HPDE6-E6E7 (cell line): ENCODE results near the gene QSOX2.

Source experiments
- DNase-seq: peaks from one replicate; pipeline ENCODE4 v3.0.0; 2011; ENCODE audit warnings: missing footprints; ENCODE audit errors: extremely low spot score

The QSOX2 gene

DNA sequence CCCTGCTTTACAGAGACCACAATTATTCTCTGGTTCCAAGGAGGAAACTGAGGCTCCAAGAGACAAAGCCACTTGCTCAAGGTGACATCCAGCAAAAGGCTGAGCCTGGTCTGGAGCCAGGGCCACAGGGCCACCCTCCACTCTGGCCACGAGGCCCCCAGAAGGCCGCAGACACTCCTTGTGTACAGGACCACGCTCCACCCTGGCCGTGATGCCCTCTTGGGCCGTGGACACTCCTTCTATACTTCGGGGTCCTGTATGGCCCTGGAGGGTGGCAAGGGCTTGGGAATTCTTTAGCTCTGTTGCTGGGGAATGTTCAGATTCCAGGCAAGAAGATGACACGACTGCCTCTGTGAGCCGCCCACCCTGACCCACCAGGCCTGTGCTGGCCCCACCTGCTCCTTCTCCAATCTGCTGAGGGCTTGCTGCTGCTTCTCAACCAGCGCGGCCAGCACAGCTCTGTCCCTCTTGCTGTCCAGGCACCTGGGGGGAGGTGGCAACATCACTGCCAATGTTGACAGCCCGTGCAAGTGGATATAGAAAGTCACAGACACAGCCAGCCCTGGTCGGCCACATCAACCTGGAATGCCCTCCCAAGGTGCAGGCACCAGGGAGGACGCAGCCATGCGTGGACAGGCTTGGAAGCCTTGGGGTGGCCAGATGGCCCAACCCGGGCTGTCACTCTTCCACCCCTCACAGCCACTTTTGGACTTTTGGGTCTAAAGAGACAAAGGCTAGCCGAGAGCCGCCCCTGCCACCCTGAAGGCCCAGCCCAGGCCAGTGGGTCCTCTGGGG is 20.1 kb upstream of the QSOX2 start:
- no peak for DNase-seq

DNA sequence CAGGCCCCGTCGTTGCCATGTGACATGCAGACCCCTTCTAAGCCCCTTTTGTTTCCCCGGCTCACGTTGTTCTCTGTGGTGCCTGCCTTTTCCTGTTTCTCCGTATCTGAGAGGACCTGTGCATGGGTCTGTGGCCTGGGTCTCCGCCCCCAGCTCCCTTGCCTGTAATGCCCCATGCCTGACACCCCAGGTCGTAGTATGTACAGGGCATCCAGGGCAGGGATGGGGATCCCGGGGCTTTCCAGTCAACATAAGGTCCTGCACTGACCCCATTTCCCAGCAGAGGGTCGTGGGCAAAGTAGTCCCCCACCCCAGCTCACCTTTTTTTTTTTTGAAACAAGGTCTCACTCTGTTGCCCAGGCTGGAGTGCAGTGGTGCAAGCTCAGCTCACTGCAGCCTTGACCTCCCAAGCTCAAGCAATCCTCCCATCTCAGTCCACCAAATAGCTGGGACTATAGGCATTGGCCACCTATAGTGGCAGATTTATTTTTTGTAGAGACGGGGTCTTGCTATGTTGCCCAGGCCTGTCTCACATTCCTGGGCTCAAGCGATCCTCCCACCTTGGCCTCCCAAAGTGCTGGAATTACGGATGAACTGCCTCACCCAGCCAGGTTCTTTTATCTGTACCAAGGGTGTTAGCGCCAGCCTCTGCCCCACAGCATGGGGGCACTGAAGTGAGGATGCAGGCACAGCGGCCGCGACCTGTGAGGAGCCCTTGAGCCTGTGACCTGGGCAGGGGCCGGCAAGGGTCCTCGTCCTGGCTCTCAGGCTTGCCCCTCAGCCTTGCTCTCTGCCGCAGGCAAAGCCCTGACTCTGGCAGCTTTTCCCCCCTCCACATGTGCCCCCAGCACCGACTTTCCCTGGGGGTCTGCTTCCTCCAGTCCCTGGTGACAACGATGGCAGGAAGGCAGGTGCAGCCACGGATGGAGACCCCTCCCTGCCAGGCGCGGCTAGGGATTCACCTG is 19.1 kb upstream of the QSOX2 start:
- no peak for DNase-seq

DNA sequence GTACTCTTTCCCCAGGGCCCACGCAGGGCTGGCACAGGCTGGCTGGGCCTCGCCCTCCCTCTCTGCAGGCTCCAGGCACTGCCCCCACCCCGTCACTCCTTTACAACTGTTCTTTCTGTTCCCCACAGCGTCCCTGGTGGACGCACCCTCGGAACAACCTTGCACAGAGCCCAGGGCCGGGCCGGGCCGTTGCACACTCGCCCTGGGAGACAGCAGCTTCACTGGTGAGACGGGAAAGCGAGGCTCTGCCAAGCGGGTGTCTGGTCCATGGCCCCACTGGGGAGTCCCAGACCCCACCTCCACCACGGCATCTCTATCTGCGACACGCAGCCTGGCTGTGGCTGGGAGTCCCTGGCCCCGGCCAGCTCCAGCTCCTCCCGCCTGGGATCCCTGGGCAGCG is 18.4 kb upstream of the QSOX2 start:
- no peak for DNase-seq

DNA sequence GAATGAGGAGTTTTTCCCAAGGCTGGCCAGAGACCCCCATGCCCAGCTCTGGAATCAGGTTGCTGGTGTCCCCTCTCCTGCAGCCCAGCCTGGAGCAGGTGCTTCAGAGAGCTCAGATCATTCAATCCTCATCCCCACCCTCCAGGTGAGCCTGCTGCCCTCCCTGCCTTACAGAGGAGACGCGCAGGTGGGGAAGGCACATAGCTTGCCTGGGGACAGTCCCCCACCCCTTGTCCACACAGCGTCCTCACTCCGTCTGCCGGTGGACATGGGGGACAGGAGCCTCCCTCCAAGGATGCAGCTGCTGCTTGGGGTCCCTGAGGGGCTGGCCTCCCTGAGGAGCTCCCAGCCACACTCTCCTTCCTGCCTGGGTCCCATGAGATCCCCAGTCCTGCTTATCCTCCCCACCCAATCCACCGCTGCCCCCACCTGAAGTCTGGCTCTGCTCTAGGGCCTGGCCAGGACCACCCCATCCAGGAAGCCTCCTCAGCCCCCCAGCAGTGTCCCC is 17.1 kb upstream of the QSOX2 start:
- DNase-seq = no peak

DNA sequence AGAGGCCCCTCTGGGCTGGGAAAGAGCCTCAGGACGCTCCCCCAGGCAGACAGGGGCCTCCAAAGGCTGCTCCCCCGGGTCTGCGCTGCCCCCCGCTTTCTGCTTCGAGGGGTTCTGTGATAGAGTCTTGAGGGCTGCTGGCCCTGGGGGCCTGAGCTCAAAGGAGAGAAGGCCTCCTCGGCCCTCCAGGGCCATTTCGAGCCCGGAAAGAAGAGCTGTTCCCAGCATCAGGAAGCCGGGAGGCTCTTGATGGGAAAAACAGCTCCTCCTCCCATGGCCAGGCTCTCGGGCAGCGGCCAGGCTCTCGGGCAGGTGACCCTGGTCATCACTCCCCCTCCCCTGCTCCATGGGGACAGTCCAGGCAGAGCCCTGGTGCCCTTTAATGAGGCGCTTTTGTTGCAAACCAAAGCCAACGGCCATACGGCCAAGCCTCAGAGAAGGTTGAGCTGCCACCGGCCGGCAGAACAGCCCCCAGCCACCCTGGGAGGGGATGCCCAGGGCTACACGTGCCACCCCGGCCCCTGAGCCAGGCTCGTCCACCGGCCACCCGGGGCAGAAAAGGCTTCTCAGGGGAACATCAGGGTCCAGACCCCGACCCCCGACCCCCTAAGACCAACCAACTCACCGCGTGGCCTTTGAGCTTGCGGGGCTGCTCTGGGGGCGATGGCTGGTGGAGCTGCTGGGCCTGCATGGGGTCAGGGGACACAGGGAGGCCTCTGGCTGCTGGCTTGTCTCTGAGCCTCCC is 16.2 kb upstream of the QSOX2 start:
- no peak for DNase-seq

DNA sequence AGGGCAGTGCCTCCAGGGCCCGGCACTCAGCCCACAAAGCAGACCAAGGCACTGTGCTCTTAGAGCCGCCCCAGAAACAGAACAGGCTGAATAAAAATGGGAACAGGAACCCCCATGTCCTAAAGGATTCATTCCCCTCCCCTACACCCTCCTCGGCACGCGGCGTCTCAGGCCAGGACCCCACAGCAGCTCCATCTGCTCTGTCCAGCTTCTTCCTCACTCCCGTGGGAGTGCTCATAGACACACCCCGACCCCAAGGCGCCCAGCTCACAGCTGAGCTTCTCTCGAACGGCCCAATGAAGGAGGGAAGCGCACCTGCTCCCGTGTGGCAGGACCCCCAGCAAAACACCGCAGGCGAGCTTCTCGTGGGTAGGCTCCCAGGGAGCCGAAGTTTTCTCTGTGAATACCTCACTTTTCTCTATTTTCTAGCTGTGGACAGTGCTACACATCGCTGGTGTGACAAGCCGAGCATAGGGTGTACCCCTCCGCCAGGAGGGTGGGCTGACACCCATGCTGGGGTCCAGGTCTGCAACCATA is 15.4 kb upstream of the QSOX2 start:
- no peak for DNase-seq

DNA sequence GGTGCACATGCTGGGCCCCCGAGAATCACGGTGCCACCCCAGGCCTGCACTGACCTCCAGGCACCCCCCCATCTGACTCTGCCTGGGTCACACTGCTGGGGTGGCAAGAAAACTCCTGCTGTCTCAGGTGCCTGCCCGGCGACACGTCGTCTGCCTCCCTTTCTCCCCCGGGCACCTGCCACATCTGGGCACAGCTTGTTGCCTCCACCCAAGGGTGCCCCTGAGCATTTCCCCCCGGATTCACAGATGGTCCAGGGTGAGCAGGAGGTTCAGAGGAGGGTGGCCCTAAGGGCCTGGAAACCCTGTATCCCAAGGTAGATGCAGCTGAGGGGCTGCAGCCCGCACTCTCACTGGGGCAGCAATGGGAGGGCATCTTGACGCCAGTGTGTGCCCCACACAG is 14.9 kb upstream of the QSOX2 start:
- no peak for DNase-seq

DNA sequence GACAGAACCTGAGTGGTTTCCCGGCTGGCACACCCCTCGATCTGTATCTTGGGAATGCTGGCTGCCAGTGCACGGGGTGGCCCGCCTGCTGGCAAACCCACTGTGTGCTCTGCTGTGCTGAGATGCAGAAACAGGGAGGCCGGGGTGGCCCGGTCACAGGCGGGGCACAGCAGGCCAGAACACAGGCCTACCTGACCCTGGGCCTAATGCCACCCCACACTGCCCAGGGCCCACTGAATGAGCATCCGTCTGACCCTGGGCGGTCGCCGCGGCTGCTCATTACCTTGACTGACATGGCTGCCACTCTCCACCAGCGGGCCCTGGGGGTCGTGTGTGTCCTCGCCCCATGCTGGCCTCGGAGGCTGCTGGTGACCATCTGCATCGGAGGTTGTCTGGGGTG is 14.2 kb upstream of the QSOX2 start:
- no peak for DNase-seq

DNA sequence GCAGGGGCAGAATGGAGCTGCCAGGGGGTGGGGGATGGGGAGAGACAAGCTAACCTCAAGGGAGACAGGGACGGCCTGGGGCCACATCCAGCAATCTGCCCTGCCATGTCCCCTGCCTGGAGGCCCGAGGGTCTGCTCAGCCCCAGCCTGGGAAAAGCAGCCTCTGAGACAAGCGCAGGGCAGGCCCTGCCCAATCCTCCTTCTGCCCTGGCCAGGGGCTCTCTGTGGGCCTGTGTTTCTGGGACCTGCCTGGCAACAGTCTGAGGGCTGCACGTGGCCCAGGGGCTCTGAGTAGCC is 13.9 kb upstream of the QSOX2 start:
- DNase-seq = no peak

DNA sequence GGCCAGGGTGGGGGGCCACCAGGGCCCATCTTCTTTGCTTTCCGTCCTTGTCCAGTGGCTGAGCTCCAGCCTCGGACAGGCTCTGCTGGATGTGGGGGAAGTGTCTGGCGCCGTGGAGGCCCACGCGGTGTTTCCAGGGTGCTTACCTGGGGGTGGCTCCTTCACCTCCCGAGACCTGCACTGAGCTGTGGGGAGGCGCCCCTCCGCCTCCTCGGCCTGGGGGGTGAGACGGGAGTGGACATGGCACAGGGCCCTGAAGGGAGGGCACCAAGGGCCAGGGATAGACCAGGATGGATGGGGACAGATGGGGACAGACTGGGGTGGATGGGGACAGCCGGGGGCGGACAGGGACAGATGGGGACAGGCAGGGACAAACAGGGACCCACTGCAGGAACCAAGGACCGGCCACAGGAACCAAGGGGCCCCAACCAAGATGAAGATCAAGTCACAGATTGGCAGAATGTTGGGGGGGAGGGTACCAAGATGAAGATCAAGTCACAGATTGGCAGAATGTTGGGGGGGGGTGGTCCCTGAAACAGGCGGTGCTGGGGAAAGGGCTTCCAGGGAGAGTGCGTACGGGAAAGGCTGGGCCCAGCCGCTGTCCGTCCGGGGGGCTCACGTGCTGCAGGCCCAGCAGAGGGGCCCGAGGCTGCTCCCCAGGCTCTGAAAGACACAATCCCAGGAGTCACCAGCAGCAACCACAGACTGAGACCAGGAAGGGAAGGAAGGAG is 13.3 kb upstream of the QSOX2 start:
- no peak for DNase-seq

DNA sequence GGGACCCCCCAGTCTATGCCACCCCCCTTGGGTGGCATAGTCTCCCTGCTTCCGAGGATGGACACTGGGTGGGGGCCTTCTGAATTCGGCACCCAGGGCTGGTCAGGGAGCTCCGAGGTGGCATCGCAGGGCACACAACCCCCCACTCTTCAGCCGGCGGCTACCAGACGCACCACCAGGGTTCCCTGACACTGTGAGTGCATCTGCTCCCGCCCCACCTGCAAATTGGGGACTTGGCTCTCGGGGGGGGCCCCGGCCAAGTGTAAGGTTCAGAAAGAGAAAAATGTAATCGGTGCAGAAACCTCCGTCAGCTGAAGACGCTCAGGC is 12.7 kb upstream of the QSOX2 start:
- no peak for DNase-seq

DNA sequence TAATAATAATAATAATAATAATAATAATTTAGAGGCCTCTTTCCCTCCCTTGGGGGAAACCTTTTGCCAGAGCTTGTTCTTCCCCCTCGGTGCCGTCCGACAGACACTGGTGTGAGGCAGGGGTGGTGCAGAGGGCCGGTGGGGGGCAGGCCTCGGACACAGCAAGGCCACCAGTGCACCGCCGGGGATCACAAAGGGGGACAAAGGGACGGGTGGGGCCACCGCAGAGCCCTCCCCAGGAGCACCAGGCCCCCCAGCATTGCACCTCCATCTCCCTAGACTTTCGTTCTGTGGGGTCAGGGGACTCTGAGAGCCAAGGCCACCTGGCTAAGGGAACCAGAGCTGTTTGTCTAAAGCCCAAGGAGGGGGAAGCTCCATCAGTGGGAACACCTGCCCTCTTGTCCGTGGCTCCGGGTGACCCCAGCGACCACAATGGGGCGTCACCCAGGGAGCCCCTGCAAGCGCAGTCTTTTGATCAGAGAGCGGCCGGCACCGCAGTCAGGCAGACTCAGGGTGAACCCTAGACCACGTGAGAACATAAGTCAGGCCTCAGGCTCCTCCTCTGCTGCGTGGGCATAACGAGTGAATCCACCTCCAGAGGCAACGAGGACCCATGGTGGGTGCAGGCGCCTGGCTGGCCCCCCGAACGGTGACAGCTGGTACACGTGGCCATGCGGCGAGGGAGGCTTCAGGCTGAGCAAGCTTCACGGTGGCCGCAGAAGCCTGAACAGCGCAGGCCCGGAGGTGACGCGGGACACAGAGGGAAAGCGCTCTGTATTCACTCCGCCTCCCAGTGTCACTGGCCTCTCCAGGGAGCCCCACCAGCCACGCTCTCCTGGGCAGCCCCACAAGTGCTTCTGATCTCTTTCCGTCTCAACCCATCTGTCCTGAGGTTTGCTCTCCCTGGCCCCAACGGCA is 12.0 kb upstream of the QSOX2 start:
- no peak for DNase-seq

DNA sequence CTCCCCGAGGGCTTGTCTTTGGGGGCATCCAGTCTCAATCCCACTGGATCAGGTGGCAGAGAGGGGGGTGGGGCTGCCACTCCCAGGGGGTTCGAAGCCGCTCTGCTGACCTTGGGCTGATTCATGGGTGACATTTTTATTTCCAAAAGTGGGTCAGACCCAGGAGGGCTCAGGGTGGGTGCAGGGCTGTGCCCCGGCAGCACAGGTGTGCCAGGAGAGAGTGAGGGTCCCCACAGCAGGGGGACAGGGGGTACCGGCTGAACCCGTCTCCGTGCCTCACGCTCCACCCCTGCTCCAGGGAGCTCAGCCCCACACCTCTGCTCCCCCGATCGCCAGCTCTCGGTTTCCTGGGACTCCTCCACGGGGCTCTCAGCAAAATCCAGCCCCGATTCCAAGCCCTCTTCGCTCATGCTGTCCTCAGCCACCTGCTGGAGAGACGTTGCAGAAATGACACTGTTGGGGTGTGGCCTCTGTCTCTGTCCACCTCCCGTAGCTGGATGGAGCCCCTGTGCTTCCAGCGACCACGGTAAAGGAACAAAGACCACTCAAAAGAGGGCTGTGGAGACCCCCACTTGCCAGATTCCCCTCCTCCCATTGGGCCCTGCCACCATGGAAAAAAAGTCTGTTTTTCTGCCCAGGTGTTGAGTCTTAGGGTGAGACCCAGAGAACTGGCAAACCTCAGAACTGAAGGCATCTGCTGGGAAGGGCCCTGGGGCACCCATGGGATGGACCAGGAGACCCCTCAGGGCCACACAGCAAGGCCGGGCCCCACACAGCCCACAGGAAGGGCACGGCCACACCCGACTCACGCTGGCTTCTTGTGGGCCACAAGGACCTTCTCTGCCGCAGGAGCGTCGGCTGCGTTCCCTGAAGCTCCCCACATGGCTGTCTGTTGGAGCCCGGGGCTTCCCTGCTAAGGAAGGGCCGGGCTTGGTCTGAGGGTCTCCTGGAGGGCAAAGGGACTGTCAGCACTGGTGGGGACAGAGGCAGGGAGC is 10.6 kb upstream of the QSOX2 start:
- no peak for DNase-seq

DNA sequence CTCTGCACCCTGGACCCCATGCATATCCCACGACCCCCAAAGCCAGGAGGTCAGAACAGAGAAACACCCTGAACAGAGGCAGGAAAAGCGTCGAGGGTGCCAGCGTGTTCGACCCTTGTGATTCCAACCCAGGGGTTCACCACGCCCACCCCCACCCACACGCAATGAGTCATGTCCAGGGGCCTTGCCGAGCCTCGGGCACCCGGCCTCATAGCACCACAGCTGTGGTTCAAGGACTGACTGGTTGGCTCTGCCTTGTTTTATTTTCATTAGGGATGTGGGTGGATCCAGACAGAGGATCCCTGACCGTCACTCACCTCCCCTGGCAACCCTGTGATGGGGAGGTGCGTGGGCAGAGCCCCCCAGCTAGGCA is 9.5 kb upstream of the QSOX2 start:
- DNase-seq = peak; percentile 26

DNA sequence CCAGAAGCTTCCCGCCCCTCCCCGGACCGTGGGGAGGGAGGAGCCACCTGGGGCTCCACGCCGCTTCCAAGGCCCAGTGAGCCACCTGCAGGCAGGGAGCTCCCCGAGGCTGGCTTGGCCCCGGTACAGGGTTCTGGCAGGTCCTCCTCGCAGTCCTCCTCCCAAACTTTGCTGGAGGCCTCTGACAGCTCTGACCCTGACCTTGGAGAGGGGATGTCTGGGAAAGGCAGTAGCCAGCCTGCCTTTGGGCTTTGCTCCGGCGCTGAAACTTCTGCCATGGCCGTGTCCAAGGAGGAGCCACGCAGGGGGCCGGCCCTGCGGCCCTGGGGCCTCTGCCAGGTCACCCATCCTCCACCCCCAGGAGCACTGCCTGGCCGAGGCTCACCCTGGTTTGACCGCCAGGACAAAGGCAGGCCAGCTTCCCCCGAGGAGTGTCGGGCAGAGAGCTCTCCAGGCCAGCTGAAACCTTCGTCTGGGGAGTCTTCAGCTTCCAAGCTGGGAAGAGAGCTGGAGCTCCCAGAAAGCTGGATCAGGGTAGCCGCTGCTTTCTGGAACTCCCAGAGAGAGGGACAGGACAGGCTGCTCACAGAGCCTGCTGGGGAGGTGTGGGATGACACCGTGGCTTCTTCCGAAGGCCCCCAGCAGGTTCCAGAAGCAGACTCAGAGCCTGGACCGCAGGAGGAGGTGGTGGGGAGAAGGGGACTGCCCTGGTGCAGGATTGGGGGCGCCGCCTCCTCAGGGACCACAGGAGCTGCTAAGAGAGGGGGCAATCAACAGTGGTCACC is 9.0 kb upstream of the QSOX2 start:
- no peak for DNase-seq

DNA sequence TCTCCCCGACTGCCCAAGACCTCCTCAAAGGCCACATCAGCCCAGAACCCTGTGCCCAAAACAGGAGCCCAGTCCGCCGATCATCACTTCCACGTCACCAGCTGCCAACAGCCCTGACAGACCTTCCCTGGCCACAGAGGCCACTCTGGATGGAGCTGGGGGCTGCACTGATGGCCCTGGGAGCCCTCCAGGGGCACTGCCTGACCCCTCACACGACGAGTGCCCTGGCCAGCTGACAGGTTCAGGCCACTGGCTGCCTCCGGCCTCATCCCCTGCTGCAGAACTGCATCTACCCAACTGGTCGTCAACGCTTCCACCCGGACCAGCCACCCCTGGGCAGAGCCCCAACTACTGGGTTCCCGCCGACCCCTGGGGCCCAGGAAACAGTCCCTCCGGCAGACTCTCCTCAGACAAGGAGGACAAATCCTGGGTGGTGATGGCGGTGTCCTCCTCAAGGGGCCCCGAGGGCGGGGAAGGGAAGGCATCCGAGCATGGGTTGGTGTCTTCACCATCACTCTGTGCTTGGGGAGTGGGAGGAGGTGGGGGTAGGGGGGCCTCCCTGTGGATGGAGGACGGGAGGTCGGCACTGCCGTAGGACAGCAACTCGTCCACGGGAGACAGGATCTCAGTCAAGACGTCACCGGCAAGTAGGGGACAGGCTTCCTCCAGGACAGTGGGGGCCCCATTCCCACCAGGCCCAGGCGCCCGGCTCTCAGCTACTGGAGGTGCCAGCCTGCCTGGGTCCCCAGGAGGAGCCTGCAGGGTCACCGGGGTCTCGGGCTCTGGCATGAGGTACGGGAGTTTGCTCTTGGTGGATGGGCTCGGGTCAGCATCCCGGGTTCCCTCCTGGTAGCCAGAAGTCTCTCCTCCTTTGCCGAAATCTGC is 7.9 kb upstream of the QSOX2 start:
- DNase-seq = no peak

DNA sequence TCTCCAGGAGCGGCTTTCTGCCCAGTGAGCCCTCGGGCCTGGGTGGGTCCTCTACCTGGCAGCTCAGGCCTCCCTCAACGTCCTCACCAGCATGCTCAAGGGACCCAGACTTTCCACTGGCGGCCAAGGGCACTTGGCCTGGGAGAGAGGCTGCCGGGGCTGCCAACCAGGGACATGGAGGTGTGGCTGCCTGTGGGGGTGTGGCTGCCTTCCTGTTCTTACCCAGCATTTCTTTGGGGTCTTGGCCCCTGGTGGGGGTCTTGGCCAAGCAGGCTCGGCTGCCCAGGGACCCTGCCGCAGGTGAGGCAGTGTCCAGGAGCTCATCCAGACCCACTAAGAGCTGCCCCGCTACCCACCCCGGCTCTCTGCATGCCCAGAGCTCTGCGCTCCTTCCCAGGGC is 7.2 kb upstream of the QSOX2 start:
- no peak for DNase-seq
